GM12878 (cell line): ENCODE measurements around the gene MYO1D. TPM values are rescaled to one million over a fixed set of nuclear protein-coding genes. Genes with fewer than 3 reads are reported as not detected.

ENCODE experiments used
- ATF7 ChIP-seq: fragments of 450-650 bp; IDR thresholded peaks from 2 replicates; pipeline ENCODE4 v1.6.1; 2016; ENCODE audit warnings: low read depth, mild to moderate bottlenecking
- BCL3 ChIP-seq: IDR thresholded peaks from 2 replicates; pipeline ENCODE4 v1.6.1; 2011; ENCODE audit warnings: borderline replicate concordance, low read depth, mild to moderate bottlenecking, moderate library complexity, low read length; ENCODE audit not compliant: insufficient read depth, poor library complexity, severe bottlenecking
- BHLHE40 ChIP-seq, 2 experiments: fragments of 450-650 bp in 1 of 2; IDR thresholded peaks; 2 replicates each; pipeline ENCODE4 v1.6.1; 2011 to 2017; ENCODE audit warnings: low read depth in 2 of 2, borderline replicate concordance in 1 of 2, improper control_type of control experiment in 1 of 2, low read length in 1 of 2, mild to moderate bottlenecking in 1 of 2
- CBFB ChIP-seq: IDR thresholded peaks from 2 replicates; pipeline ENCODE4 v1.6.1; 2016; ENCODE audit warnings: antibody characterized with exemption, low read depth
- CHD4 ChIP-seq: fragments of 200-600 bp; sonication (generic); IDR thresholded peaks from 2 replicates; pipeline ENCODE4 v1.6.1; 2016; ENCODE audit warnings: mild to moderate bottlenecking
- GATAD2B ChIP-seq: fragments of 450-650 bp; conservative IDR thresholded peaks from 2 replicates; pipeline ENCODE4 v1.6.1; 2017; ENCODE audit warnings: low read depth, mild to moderate bottlenecking, moderate library complexity
- HSF1 ChIP-seq: fragments of 150-350 bp; IDR thresholded peaks from 2 replicates; pipeline ENCODE4 v1.6.1; 2014; ENCODE audit warnings: mild to moderate bottlenecking, low read depth, low read length
- IRF4 ChIP-seq: IDR thresholded peaks from 2 replicates; pipeline ENCODE4 v1.6.1; 2011; ENCODE audit warnings: low read depth, low read length
- JUND ChIP-seq: IDR thresholded peaks from 2 replicates; pipeline ENCODE4 v1.6.1; 2012; ENCODE audit warnings: low read depth, mild to moderate bottlenecking, low read length, improper control_type of control experiment, moderate library complexity
- MEF2B ChIP-seq: fragments of 450-650 bp; IDR thresholded peaks from 2 replicates; pipeline ENCODE4 v1.6.1; 2018; ENCODE audit warnings: mild to moderate bottlenecking, moderate library complexity; ENCODE audit not compliant: partially characterized antibody, poor library complexity, severe bottlenecking
- MTA3 ChIP-seq: IDR thresholded peaks from 2 replicates; pipeline ENCODE4 v1.6.1; 2012; ENCODE audit warnings: low read length, inconsistent platforms, borderline replicate concordance
- PAX5 ChIP-seq: IDR thresholded peaks from 2 replicates; pipeline ENCODE4 v1.6.1; 2011; ENCODE audit warnings: low read depth, low read length, borderline replicate concordance
- POLR2A ChIP-seq: IDR thresholded peaks from 2 replicates; pipeline ENCODE4 v1.6.1; 2011; ENCODE audit warnings: low read depth, mild to moderate bottlenecking, low read length
- POLR2AphosphoS2 ChIP-seq: IDR thresholded peaks from 2 replicates; pipeline ENCODE4 v1.6.1; 2011; ENCODE audit warnings: low read depth, mild to moderate bottlenecking, low read length, improper control_type of control experiment, moderate library complexity
- RAD21 ChIP-seq: IDR thresholded peaks from 2 replicates; pipeline ENCODE4 v1.6.1; 2011; ENCODE audit warnings: mild to moderate bottlenecking, low read depth, low read length, moderate library complexity; ENCODE audit not compliant: insufficient read depth
- RBBP5 ChIP-seq: fragments of 200-600 bp; sonication (generic); conservative IDR thresholded peaks from 2 replicates; pipeline ENCODE4 v1.6.1; 2016
- RUNX3 ChIP-seq: IDR thresholded peaks from 2 replicates; pipeline ENCODE4 v1.6.1; 2012; ENCODE audit warnings: low read length, inconsistent platforms
- SMC3 ChIP-seq: IDR thresholded peaks from 2 replicates; pipeline ENCODE4 v1.6.1; 2011; ENCODE audit warnings: low read length, improper control_type of control experiment, borderline replicate concordance
- SUZ12 ChIP-seq: fragments of 200-600 bp; sonication (generic); IDR thresholded peaks from one replicate; pipeline ENCODE4 v1.6.1; 2018; ENCODE audit warnings: antibody characterized with exemption, mild to moderate bottlenecking; ENCODE audit not compliant: unreplicated experiment
- polyA plus RNA-seq, 11 experiments: library from polyadenylated mRNA; depleted of rRNA in 4 of 11; unstranded in 6 of 11; stranded (reverse) in 5 of 11; fragments of >200 nt; fragmentation: Nextera tagmentation in 4 of 11; fragmentation: Illumina TruSeq in 1 of 11; extraction: Ambion mirVana in 4 of 11; extraction: Trizol in 1 of 11; gene quantifications; 1 replicate in 1 of 11; 2 replicates in 10 of 11; pipeline versions ENCODE4 v1.2.1 to v1.2.3, GENCODE V29; 2011 to 2016; ENCODE audit warnings: inconsistent platforms in 2 of 11, missing spikeins in 2 of 11, low read depth in 1 of 11
- total RNA-seq, 4 experiments: library from RNA; depleted of rRNA in 3 of 4; stranded (reverse); fragments of >200 nt in 3 of 4; fragmentation: Illumina TruSeq in 1 of 4; extraction: Trizol in 1 of 4; gene quantifications; 2 replicates each; pipeline versions ENCODE4 v1.2.1 to v1.2.3, GENCODE V29; 2013 to 2021
- TF ChIP-seq, protein P1 (sequence below): IDR thresholded peaks from 2 replicates; pipeline ENCODE4 v1.6.1; 2011; ENCODE audit warnings: low read depth, mild to moderate bottlenecking, low read length, moderate library complexity, borderline replicate concordance; ENCODE audit errors: extremely low read depth
- TF ChIP-seq, protein P2 (sequence below): IDR thresholded peaks from 2 replicates; pipeline ENCODE4 v1.6.1; 2011; ENCODE audit warnings: mild to moderate bottlenecking, low read depth, low read length, moderate library complexity; ENCODE audit not compliant: insufficient replicate concordance

The MYO1D gene
- total and polyA plus RNA-seq, 10 of the 15 experiments (the other 5 are each of a cell fraction or from before 2014, with no cell fraction given) = 1.8 to 37.7 (median 25.4) TPM

GRCh38 chr17:32486701-32487472 is 390.0 kb downstream of the MYO1D start, which contains the start of gene CDK5R1 (continued):
- TF ChIP-seq HSF1 = no peak
- TF ChIP-seq BCL3 = peak; percentile 12
- no peak for TF ChIP-seq JUND
- TF ChIP-seq POLR2A = peak; percentile 71
- no peak for TF ChIP-seq RBBP5
- no peak for TF ChIP-seq PAX5
- TF ChIP-seq, protein P1, sequence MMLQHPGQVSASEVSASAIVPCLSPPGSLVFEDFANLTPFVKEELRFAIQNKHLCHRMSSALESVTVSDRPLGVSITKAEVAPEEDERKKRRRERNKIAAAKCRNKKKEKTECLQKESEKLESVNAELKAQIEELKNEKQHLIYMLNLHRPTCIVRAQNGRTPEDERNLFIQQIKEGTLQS = no peak
- no peak for TF ChIP-seq ATF7
- no peak for TF ChIP-seq IRF4
- TF ChIP-seq BHLHE40 (IDR thresholded peaks at IDR 0.05; ENCODE audit: borderline replicate concordance in 1 of 2, low read depth in 2 of 2, low read length in 1 of 2) = no peak; a peak in 1 of 4 replicates
- TF ChIP-seq CBFB = no peak
- TF ChIP-seq MTA3 = no peak
- 0 out of 2 replicates have a peak, but pooled peaks have one; percentile 3 for TF ChIP-seq RUNX3
- TF ChIP-seq POLR2AphosphoS2 = no peak
- TF ChIP-seq, protein P2, sequence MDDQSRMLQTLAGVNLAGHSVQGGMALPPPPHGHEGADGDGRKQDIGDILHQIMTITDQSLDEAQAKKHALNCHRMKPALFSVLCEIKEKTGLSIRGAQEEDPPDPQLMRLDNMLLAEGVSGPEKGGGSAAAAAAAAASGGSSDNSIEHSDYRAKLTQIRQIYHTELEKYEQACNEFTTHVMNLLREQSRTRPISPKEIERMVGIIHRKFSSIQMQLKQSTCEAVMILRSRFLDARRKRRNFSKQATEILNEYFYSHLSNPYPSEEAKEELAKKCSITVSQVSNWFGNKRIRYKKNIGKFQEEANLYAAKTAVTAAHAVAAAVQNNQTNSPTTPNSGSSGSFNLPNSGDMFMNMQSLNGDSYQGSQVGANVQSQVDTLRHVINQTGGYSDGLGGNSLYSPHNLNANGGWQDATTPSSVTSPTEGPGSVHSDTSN = no peak
- TF ChIP-seq GATAD2B = peak; percentile 95
- no peak for TF ChIP-seq MEF2B
- no peak for TF ChIP-seq SMC3
- TF ChIP-seq SUZ12 = no peak
- TF ChIP-seq RAD21 = 0 out of 2 replicates have a peak, but pooled peaks have one; percentile 3
- no peak for TF ChIP-seq CHD4
